ENCODE data around the gene WWC2.

The WWC2 gene

DNA sequence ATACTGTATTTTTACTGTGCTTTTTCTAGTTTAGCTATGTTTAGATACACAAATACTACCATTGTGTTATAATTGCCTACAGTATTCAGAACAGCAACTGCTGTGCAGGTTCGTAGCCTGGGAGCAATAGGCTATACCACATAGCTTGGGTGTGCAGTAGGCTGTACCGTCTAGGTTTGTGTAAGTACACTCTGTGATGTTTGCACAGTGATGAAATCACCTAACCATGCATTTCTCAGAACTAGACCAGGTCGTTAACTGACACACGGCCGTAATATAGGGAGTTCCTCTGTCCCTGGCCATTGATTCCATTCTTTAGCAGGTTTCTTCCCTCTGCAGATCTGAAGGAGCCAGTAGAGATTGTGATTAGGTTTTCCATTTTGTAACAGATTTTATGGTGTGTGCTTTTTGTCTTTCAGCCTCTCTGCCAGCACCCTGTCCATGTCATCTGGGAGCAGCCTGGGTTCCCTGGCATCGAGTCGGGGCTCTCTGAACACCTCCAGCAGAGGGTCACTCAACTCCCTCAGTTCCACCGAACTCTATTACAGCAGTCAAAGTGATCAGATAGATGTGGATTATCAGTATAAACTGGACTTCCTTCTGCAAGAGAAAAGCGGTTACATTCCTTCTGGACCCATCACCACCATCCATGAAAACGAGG is 161.6 kb downstream of the WWC2 start:
- H3K4me3 ChIP-seq (ENCODE audit: low read depth, low read length), result no peak overlapping the region
- TF ChIP-seq, protein P1, sequence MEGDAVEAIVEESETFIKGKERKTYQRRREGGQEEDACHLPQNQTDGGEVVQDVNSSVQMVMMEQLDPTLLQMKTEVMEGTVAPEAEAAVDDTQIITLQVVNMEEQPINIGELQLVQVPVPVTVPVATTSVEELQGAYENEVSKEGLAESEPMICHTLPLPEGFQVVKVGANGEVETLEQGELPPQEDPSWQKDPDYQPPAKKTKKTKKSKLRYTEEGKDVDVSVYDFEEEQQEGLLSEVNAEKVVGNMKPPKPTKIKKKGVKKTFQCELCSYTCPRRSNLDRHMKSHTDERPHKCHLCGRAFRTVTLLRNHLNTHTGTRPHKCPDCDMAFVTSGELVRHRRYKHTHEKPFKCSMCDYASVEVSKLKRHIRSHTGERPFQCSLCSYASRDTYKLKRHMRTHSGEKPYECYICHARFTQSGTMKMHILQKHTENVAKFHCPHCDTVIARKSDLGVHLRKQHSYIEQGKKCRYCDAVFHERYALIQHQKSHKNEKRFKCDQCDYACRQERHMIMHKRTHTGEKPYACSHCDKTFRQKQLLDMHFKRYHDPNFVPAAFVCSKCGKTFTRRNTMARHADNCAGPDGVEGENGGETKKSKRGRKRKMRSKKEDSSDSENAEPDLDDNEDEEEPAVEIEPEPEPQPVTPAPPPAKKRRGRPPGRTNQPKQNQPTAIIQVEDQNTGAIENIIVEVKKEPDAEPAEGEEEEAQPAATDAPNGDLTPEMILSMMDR (IDR thresholded peaks at IDR 0.05; ENCODE audit: borderline replicate concordance, insufficient read depth, low read depth, low read length), result no peak

GRCh38 chr4:183261953-183262775 is 163.1 kb downstream of the WWC2 start:
- TF ChIP-seq, protein P1 (IDR thresholded peaks at IDR 0.05; ENCODE audit: borderline replicate concordance, insufficient read depth, low read depth, low read length), result peak; percentile 70
- H3K4me3 ChIP-seq (ENCODE audit: low read depth, low read length), result no peak overlapping the region

GRCh38 chr4:183262776-183263100 is 163.7 kb downstream of the WWC2 start:
- no peak overlapping the region for H3K4me3 ChIP-seq (ENCODE audit: low read depth, low read length)
- TF ChIP-seq, protein P1 (IDR thresholded peaks at IDR 0.05; ENCODE audit: borderline replicate concordance, insufficient read depth, low read depth, low read length), result no peak

DNA sequence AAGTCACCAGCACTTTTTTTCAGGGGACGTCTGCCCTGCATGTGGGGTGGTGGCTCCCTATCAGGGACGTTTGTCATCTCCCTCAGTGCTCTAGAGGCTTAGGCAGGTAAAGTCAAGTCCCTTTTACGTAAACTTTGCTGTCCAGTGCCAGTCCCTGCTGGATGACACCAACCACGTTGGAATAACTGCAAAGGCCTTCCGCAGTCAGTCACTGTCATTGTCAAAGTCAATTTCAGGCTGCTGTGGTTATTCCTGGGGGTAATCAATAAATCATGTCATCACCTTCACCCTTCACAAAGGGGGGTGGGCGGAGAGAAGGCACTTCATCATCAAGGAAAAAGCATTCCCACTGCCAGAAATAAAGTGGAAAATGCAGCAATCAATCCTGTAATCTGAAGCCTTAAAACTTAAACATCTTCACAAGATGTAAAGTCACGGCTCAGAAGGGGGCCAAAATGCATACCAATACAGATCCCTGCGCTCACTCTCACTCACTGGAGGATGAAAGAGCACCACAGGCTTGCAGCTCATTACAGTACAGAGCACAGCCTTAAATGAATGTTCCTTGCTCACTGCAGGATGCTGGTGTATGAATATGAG is 164.8 kb downstream of the WWC2 start:
- H3K4me3 ChIP-seq (ENCODE audit: low read depth, low read length), result no peak overlapping the region
- TF ChIP-seq, protein P1 (IDR thresholded peaks at IDR 0.05; ENCODE audit: borderline replicate concordance, insufficient read depth, low read depth, low read length), result no peak

- TF ChIP-seq, protein P1 (IDR thresholded peaks at IDR 0.05; ENCODE audit: borderline replicate concordance, insufficient read depth, low read depth, low read length), result no peak
- H3K4me3 ChIP-seq (ENCODE audit: low read depth, low read length), result no peak overlapping the region
Observed at GRCh38 chr4:183264614-183265013, 165.6 kb downstream of the WWC2 start.

- H3K4me3 ChIP-seq (ENCODE audit: low read depth, low read length), result no peak overlapping the region
- TF ChIP-seq, protein P1 (IDR thresholded peaks at IDR 0.05; ENCODE audit: borderline replicate concordance, insufficient read depth, low read depth, low read length), result no peak
Observed at GRCh38 chr4:183266371-183266770, 167.3 kb downstream of the WWC2 start.

Measured in GM12875 (cell line).